Muscle of back (tissue), 13 donors: ENCODE results near the gene CBY3. TPM values are rescaled to one million over a fixed set of nuclear protein-coding genes. Genes with fewer than 3 reads are reported as not detected.
"Not testable (repeated sequence)": the region's sequence is repeated elsewhere in the genome, so short reads cannot be mapped to it uniquely, and the experiment has no call there.

Experiments used
- DNase-seq, 3 donors: peaks; one replicate each; pipeline versions ENCODE4 v3.0.0 to v3.0.0-alpha.2; 2013
- long read RNA-seq, 9 donors: transcript quantifications; one replicate each; lab custom pipeline, GENCODE V29; 2026
- polyA plus RNA-seq, 10 donors: library from polyadenylated mRNA; unstranded; fragments of 120-200 nt; gene quantifications; one replicate each; pipeline ENCODE4 v1.2.1, GENCODE V29; 2013; ENCODE audit not compliant: insufficient read length in 10 of 10

Gene CBY3
- polyA plus RNA-seq, result under 1 TPM in 7 of 10 donors, not detected in 3; 0.37 to 0.62 (median 0.48) TPM
- long read RNA-seq, donor 1, result 0 reads
- long read RNA-seq, donor 2, result 0 reads
- long read RNA-seq, donor 3, result 0 reads
- long read RNA-seq, donor 4, result 0 reads
- long read RNA-seq, donor 5, result 0 reads
- long read RNA-seq, donor 6, result 0 reads
- long read RNA-seq, donor 7, result 0 reads
- long read RNA-seq, donor 8, result 0 reads
- long read RNA-seq, donor 9, result 0 reads

GRCh38 chr5:179680780-179681401, at the start of gene CBY3:
TSS of gene CBY3 (minus strand) at chr5:179681034. CDS start at chr5:179680918, 116 bp downstream.
- DNase-seq, result no peak

GRCh38 chr5:179730356-179730755, 49.5 kb upstream of the CBY3 start:
- no peak for DNase-seq

- DNase-seq, result no peak
Observed at GRCh38 chr5:179729727-179730126, 48.9 kb upstream of the CBY3 start.

GRCh38 chr5:179729303-179729702, 48.5 kb upstream of the CBY3 start:
- no peak for DNase-seq

GRCh38 chr5:179727106-179727505, 46.3 kb upstream of the CBY3 start:
- no peak for DNase-seq

- no peak for DNase-seq
Observed at GRCh38 chr5:179724163-179724562, 43.3 kb upstream of the CBY3 start.

GRCh38 chr5:179720222-179720621, 39.4 kb upstream of the CBY3 start:
- no peak for DNase-seq

GRCh38 chr5:179716286-179716685, 35.5 kb upstream of the CBY3 start:
- no peak for DNase-seq

GRCh38 chr5:179700401-179700918, 19.6 kb upstream of the CBY3 start:
- DNase-seq, result peak in 1 of 3 donors; percentile 9

- DNase-seq, result peak; percentile 12 to 54 (median 12)
Observed at GRCh38 chr5:179699616-179700237, 18.9 kb upstream of the CBY3 start.

GRCh38 chr5:179698935-179699615, 18.2 kb upstream of the CBY3 start, which contains the start of gene CANX:
TSS of gene CANX (plus strand) at chr5:179698967. CDS start at chr5:179705682, 6,715 bp downstream.
- DNase-seq, result peak in 1 of 3 donors; percentile 31

GRCh38 chr5:179697993-179698934, 17.4 kb upstream of the CBY3 start:
- peak; percentile 99 to 100 (median 100) for DNase-seq

- not testable (repeated sequence) for DNase-seq
Observed at GRCh38 chr5:179697543-179697942, 16.7 kb upstream of the CBY3 start.

GRCh38 chr5:179697108-179697507, 16.3 kb upstream of the CBY3 start:
- no peak for DNase-seq

- no peak for DNase-seq
Observed at GRCh38 chr5:179696603-179697002, 15.8 kb upstream of the CBY3 start.

- DNase-seq, result no peak
Observed at GRCh38 chr5:179694561-179694960, 13.7 kb upstream of the CBY3 start.

GRCh38 chr5:179689212-179689611, 8.4 kb upstream of the CBY3 start:
- DNase-seq, result not testable (repeated sequence)

- DNase-seq, result no peak
Observed at GRCh38 chr5:179680014-179680779, 637 bp downstream of the CBY3 start.

- peak; percentile 65 to 91 (median 80) for DNase-seq
Observed at GRCh38 chr5:179679014-179679674, 1.7 kb downstream of the CBY3 start.
